ENCODE results near the gene CEP131. TPM values are rescaled to one million over a fixed set of nuclear protein-coding genes. Genes with fewer than 3 reads are reported as not detected.
A peak's percentile ranks its signal among the peaks of the same experiment; 100 is the strongest.

The CEP131 gene
- total and polyA plus RNA-seq, 2 of the 8 experiments (the other 6 are each of a cell fraction or from before 2014, with no cell fraction given): 5.9 to 23.2 TPM

GRCh38 chr17:81148571-81148970 is 74.2 kb downstream of the CEP131 start:
- no peaks in the 10 kb centered on the region for H3K79me1 ChIP-seq (ENCODE audit: low read depth, low read length)
- no peaks in the 10 kb centered on the region for H4K20me1 ChIP-seq (replicated peaks in 1 of 2; ENCODE audit: control insufficient read depth in 1 of 2, insufficient read depth in 2 of 2, low read length in 2 of 2)
- no peak overlapping the region for H2BK12ac ChIP-seq (ENCODE audit: low read depth, low read length)
- no peak overlapping the region for H3K27ac ChIP-seq (ENCODE audit: low read depth, low read length)
- H3K23ac ChIP-seq (ENCODE audit: insufficient read length): no peak overlapping the region
- H3K4me2 ChIP-seq (ENCODE audit: insufficient read depth in 1 of 2, low read depth in 2 of 2, low read length in 2 of 2): no peak overlapping the region
- H3K36me3 ChIP-seq (ENCODE audit: control insufficient read depth in 2 of 4, insufficient read depth in 4 of 4, low read length in 3 of 4): no peaks in the 10 kb centered on the region
- 87% methylated on average over 15 of the region's 15 CpGs; no CpG with 5 or more reads in 1 of the 2 experiments for WGBS, 2 experiments (ENCODE audit: extremely low coverage in 1 of 2, insufficient coverage in 1 of 2, insufficient read length in 1 of 2, insufficient replicate concordance in 2 of 2, low coverage in 1 of 2, low lambda C conversion rate in 2 of 2, missing lambda C conversion rate in 1 of 2)
- FAIRE-seq (no peak), DNase-seq (ENCODE audit: low read depth in 1 of 2, low spot score in 2 of 2) (no peak)
- H4K91ac ChIP-seq (replicated peaks; ENCODE audit: insufficient read length, low read length): no peak overlapping the region
- no peak overlapping the region for H2AK5ac ChIP-seq (ENCODE audit: low read depth, low read length)
- H3K23me2 ChIP-seq (ENCODE audit: low read depth, low read length): no peaks in the 10 kb centered on the region
- no peak overlapping the region for H3K56ac ChIP-seq (replicated peaks; ENCODE audit: insufficient read length, low read depth, low read length)
- no peak overlapping the region for H3K14ac ChIP-seq (ENCODE audit: insufficient read length)
- H3K4me3 ChIP-seq (ENCODE audit: extremely low read depth in 1 of 4, insufficient read depth in 2 of 4, low read depth in 3 of 4, low read length in 4 of 4): no peak overlapping the region
- no peaks in the 10 kb centered on the region; a peak in 1 of 7 replicates for H3K4me1 ChIP-seq (replicated peaks in 1 of 4; ENCODE audit: control insufficient read depth in 3 of 4, insufficient read depth in 4 of 4, low read length in 3 of 4)
- H4K5ac ChIP-seq (ENCODE audit: insufficient read length, low read depth, low read length): no peak overlapping the region
- ChIA-PET CTCF (ENCODE audit: partially characterized antibody) (interaction anchor here (1.1 to 1.7 kb wide), 3 partner anchors 18 to 52 kb away, joined by 3 to 4 read pairs (median 3); no protein-coding TSS in a partner anchor), POLR2A (ENCODE audit: partially characterized antibody) (interaction anchor here (1.3 kb wide), 1 partner anchor 8 kb away, joined by 3 read pairs; no protein-coding TSS in a partner anchor)
- H3K4ac ChIP-seq (replicated peaks; ENCODE audit: insufficient read length, low read depth, low read length): no peak overlapping the region
- H2BK20ac ChIP-seq (ENCODE audit: low read length): no peak overlapping the region
- TF ChIP-seq JUND (IDR thresholded peaks at IDR 0.05; ENCODE audit: low read length) (no peak), CTBP2 (IDR thresholded peaks at IDR 0.05; ENCODE audit: borderline replicate concordance, insufficient read depth, insufficient read length, low read length) (no peak), SRF (IDR thresholded peaks at IDR 0.05; ENCODE audit: low read depth, low read length) (no peak), TCF12 (IDR thresholded peaks at IDR 0.05; ENCODE audit: low read depth, low read length) (no peak), ASH2L (IDR thresholded peaks at IDR 0.05; ENCODE audit: low read length) (no peak), ZNF274 (IDR thresholded peaks at IDR 0.05; ENCODE audit: borderline replicate concordance, extremely low read depth, low read length) (no peak), YY1 (IDR thresholded peaks at IDR 0.05; ENCODE audit: low read depth, low read length) (no peak), ATF2 (IDR thresholded peaks at IDR 0.05; ENCODE audit: low read length) (no peak), TEAD4 (IDR thresholded peaks at IDR 0.05; ENCODE audit: low read depth, low read length) (no peak)
- peak overlapping the region; percentile 81; the same call in 1 of the 2 replicates for H2BK15ac ChIP-seq (ENCODE audit: low read length)
- H3K9ac ChIP-seq (replicated peaks in 1 of 4; ENCODE audit: extremely low read depth in 1 of 4, low read depth in 3 of 4, low read length in 3 of 4): no peak overlapping the region
- no peaks in the 10 kb centered on the region for H3K79me2 ChIP-seq (ENCODE audit: control insufficient read depth in 1 of 2, insufficient read depth in 2 of 2, low read length in 2 of 2)
- H3K18ac ChIP-seq (ENCODE audit: extremely low read depth, low read length): no peak overlapping the region
- no peak overlapping the region for H2AFZ ChIP-seq (ENCODE audit: low read length)
- H3K9me3 ChIP-seq (ENCODE audit: insufficient read depth in 2 of 2, low read depth in 1 of 2, low read length in 1 of 2): no peaks in the 10 kb centered on the region
- no peak overlapping the region; the same call in 1 of the 2 replicates for H4K8ac ChIP-seq (ENCODE audit: extremely low read depth, insufficient read depth, low read length)
- H2BK5ac ChIP-seq (ENCODE audit: low read depth, low read length): 0 out of 2 replicates have a peak overlapping the region, but pooled peaks have one; percentile 7
- H2BK120ac ChIP-seq (replicated peaks; ENCODE audit: low read depth, low read length): no peak overlapping the region
- H3K27me3 ChIP-seq (replicated peaks in 1 of 4; ENCODE audit: control insufficient read depth in 3 of 4, extremely low read depth in 1 of 4, insufficient read depth in 3 of 4, low read length in 3 of 4): no peaks in the 10 kb centered on the region

All from H1 (cell line).